EL (cell line): ENCODE data around the gene PGAP2.
A peak's percentile ranks its signal among the peaks of the same experiment; 100 is the strongest.
"Not testable (repeated sequence)": the region's sequence is repeated elsewhere in the genome, so short reads cannot be mapped to it uniquely, and the experiment has no call there.

Experiments used
- DNase-seq: peaks from one replicate; pipeline ENCODE4 v3.0.0-alpha.2; 2016

Gene PGAP2

DNA sequence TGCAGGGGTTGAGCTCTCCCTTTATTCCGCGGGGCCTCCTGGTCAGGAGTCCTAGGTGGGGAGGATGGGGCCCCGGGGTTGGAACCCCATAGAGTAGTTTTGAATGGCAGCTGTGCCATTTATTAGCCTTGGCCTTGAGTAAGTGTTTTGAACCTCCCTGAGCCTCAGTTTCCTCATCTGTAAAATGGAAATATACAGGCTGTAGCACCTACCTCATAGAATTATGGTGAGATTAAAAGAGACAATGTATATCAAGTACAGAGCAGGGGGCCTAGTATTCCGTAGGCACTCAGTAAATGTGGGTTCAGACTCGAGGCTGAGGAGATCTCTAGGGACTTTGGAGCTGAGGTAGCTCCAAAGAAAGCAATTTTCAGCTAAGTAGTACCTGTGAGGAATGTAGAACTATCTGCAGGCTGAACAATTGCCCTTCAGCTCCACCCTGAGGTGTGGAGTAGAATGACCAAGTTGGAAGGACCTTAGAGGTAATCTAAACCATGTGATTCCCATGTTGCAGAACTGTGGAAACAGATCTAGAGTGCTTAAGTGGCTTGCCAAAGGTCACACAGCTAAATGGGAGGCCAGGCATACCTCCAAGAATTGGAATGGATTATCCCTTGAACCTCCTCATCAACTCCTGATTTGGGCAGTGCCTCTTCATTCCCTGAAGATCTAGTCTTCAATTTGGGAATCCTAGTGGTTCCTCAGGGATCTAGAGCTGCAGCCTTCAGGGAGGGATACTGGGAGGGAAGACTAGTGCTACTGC, 682 bp downstream of the PGAP2 start:
- peak; percentile 50 for DNase-seq

DNA sequence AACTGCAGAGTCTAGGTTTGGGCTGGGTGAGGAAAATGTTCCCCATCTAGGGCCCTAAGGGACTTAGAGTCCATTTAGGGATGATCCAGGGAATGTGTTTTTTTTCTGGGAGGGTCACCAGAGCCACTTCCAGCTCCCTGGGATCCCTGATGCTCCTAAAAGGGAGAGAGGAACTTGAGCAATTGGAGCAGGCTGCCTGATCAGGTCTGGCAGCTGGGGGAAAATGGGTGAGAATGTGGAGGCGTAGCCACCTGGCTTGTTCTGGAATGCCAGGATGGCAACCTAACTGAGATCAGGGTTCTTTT, 1.2 kb downstream of the PGAP2 start:
- DNase-seq: no peak

DNA sequence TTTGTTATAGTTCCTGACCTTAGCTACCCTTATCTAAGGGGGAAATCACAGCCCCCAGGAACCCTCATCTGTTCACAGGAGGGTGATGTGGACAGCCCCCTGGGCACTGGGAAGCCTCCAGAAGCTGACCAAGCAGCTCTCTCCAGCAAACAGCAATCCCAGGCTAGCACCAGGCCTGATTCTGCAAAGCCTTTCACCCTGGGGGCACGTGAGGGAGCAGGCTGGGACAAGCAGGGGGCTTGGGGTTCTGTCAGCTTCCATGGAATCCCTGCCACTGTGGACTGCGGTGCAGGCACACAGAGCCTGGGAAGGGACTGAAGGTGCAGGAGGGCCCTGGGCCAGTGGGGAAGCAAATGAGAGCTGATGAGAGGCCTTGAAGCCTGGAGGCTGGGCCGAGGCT, 2.1 kb downstream of the PGAP2 start:
- DNase-seq: no peak

- DNase-seq: no peak
These were observed 2.6 kb downstream of the PGAP2 start for GRCh38 chr11:3810951-3811350.

DNA sequence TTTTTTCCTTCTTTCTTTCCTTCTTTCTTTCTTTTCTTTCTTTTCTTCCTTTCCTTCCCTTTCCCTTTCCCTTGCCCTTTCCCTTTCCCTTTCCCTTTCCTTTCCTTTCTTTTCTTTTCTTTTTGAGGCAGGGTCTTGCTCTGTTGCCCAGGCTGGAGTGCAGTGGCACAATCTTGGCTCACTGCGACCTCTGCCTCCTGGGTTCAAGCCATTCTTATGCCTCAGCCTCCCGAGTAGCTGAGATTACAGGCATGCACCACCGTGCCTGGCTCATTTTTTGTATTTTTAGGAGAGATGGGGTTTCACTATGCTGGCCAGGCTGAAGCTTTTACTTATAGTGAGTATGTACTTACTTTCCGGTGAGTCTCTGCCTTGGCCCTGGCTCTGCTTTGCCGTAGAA, 6.5 kb downstream of the PGAP2 start:
- not testable (repeated sequence) for DNase-seq

DNA sequence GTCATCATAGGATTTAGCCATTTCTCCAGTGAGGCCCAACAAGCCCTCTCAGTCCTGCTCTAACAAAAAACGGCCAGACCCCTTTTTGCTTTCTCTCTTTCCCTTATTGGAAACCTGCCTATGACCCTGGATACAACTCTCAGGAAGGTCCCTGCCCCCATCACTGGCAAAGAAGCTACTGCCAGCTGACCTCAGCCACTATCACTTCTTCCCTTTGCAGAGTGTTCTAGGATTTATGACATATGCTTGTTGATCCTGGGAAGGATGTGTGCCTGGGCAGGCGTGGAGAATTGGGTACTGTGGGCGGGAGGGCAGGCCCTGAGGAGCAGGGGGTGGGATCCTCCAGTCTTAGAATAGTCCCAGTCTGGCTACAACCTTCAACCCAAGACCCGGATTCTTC, 7.5 kb downstream of the PGAP2 start:
- DNase-seq: no peak

- DNase-seq: no peak
These were observed 8.3 kb downstream of the PGAP2 start for GRCh38 chr11:3816673-3817072.

GRCh38 chr11:3817181-3817800, 8.9 kb downstream of the PGAP2 start:
- no peak for DNase-seq

- no peak for DNase-seq
These were observed 12.6 kb downstream of the PGAP2 start for GRCh38 chr11:3820971-3821370.

DNA sequence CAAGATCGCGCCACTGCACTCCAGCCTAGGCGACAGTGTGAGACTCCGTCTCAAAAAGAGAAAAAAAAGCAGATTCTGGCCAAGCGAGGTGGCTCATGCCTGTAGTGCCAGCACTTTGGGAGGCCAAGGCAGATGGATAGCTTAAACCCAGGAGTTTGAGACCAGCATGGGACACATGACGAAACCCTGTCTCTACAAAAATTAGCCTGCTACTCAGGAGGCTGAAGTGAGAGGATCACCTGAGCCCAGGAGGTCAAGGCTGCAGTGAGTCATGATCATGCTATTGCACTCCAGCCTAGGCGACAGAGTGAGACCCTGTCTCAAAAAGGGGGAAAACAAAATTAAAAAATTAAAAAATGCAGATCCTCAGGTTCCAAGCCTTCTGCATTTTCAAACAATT, 14.0 kb downstream of the PGAP2 start:
- DNase-seq: no peak

- DNase-seq: peak; percentile 82
These were observed 14.9 kb downstream of the PGAP2 start for GRCh38 chr11:3823303-3823702.

- no peak for DNase-seq
These were observed 15.6 kb downstream of the PGAP2 start for GRCh38 chr11:3823762-3824506.

DNA sequence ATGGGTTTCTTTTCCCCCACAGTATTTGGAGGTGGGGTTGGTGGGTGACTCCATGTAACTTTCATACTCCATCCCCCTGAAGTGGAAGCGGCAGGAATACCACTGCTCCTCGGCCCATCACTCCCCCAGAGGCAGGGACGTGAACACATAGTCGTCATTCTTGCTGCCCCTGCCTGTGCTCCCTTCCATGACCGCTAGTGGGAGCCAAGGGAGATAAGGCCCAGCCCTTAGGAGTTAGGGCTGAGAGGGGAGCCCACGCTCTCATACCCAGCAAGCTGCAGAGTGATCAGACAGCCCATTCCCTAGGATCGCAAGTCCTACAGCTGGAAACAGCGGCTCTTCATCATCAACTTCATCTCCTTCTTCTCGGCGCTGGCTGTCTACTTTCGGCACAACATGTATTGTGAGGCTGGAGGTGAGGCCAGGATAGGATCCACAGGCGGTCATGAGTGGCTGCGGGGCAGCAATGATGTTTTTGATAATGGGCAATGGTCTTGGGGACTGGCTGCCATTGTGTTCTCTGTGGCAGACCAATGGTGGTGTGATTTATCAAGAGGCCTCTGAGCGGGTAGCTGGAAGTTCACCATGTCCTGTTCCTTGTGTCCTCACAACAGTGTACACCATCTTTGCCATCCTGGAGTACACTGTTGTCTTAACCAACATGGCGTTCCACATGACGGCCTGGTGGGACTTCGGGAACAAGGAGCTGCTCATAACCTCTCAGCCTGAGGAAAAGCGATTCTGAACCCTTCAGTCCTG, 16.5 kb downstream of the PGAP2 start:
- peak; percentile 61 for DNase-seq

GRCh38 chr11:3825473-3826154, 17.3 kb downstream of the PGAP2 start:
- no peak for DNase-seq

GRCh38 chr11:3826721-3827120, 18.4 kb downstream of the PGAP2 start:
- no peak for DNase-seq

- DNase-seq: no peak
These were observed 19.2 kb downstream of the PGAP2 start for GRCh38 chr11:3827434-3828186.

DNA sequence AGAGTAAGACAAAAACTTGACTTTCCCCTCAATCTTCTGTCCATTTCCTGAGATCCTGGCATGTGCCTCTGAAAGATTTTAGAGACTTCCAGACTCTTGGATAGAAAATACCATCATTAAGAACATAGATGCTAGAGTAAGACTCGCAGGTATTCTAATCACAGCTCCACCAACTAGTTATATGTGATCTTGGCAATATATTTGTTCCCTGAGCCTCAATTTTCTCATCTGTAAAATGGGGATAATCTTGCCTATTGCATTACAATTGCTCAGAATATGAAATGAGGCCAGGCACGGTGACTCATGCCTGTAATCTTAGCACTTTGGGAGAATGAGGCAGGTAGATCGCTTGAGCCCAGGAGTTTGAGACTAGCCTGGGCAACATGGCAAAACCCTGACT, 21.7 kb downstream of the PGAP2 start:
- DNase-seq: no peak

DNA sequence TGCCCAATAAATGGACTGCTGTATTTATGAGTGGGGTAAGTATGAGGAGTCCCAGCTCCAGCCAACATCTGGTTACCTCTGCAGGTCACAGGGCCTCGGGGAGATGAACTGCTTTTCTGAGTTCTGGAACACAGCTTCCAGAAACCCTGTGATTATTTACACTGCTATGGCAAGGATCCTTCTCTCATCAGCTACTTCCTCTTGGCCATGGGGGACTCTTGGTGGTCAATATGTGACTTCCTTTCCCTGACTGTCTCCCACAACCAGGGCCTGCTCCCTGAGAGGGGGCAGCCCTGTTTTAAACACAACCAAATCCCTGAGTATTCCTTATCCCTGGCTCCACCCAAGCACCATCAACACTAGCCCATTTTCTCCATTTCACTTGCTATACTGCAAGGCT, 22.4 kb downstream of the PGAP2 start:
- no peak for DNase-seq

- DNase-seq: no peak
These were observed 23.2 kb downstream of the PGAP2 start for GRCh38 chr11:3831378-3832239.

- no peak for DNase-seq
These were observed 24.5 kb downstream of the PGAP2 start for GRCh38 chr11:3832816-3833215.

GRCh38 chr11:3833449-3833848, 25.1 kb downstream of the PGAP2 start:
- no peak for DNase-seq
